Tibial nerve (tissue), 4 donors: Measurements from ENCODE around the gene CPN1. TPM values are rescaled to one million over a fixed set of nuclear protein-coding genes. Genes with fewer than 3 reads are reported as not detected.
"Not testable (repeated sequence)": the region's sequence is repeated elsewhere in the genome, so short reads cannot be mapped to it uniquely, and the experiment has no call there.

ENCODE experiments used
- DNase-seq, 2 donors: peaks; one replicate each; pipeline ENCODE4 v3.0.0-alpha.2; 2019; ENCODE audit warnings: low spot score in 2 of 2
- H3K27ac ChIP-seq, 4 donors: fragments of 200-600 bp; sonication (generic) in 3 of 4; one replicate each; pipeline ENCODE4 v1.5.1; 2017 to 2019; ENCODE audit warnings: mild to moderate bottlenecking in 1 of 4
- H3K27me3 ChIP-seq, 2 donors: fragments of 200-600 bp; sonication (generic) in 1 of 2; one replicate each; pipeline versions ENCODE4 v1.5.1 to v1.6.0; 2017 to 2019
- H3K36me3 ChIP-seq, 3 donors: fragments of 200-600 bp; sonication (generic); one replicate each; pipeline ENCODE4 v1.5.1; 2018 to 2019
- H3K4me1 ChIP-seq, 4 donors: fragments of 200-600 bp; sonication (generic) in 3 of 4; one replicate each; pipeline ENCODE4 v1.5.1; 2017 to 2019
- H3K4me3 ChIP-seq, 4 donors: fragments of 200-600 bp; sonication (generic) in 3 of 4; one replicate each; pipeline ENCODE4 v1.5.1; 2017 to 2019; ENCODE audit warnings: mild to moderate bottlenecking in 1 of 4, moderate library complexity in 1 of 4
- H3K9me3 ChIP-seq, 4 donors: fragments of 200-600 bp; sonication (generic) in 3 of 4; one replicate each; pipeline ENCODE4 v1.5.1; 2017 to 2019
- CTCF ChIP-seq, 5 experiments: fragments of 200-600 bp in 3 of 5; fragments of 450-650 bp in 2 of 5; sonication (generic) in 3 of 5; IDR thresholded peaks; one replicate each; pipeline ENCODE4 v1.5.1; 2016 to 2019; ENCODE audit warnings: antibody characterized with exemption in 5 of 5, mild to moderate bottlenecking in 3 of 5, moderate library complexity in 2 of 5
- EP300 ChIP-seq, 2 donors: sonication (generic); formaldehyde crosslinking; IDR thresholded peaks; one replicate each; pipeline ENCODE4 v1.6.1; 2017; ENCODE audit warnings: antibody characterized with exemption in 2 of 2, mild to moderate bottlenecking in 1 of 2
- POLR2A ChIP-seq, 2 donors: fragments of 450-650 bp; IDR thresholded peaks; one replicate each; pipeline ENCODE4 v1.6.1; 2017; ENCODE audit warnings: antibody characterized with exemption in 2 of 2, mild to moderate bottlenecking in 2 of 2, moderate library complexity in 2 of 2
- WGBS, 2 donors: methylation state at CpG; one replicate each; pipeline ENCODE4 v1.1.5; 2018; 5-methylcytosine and 5-hydroxymethylcytosine counted together
- total RNA-seq, 4 donors: library from RNA; depleted of rRNA; stranded (reverse); fragments of >200 nt; gene quantifications; one replicate each; pipeline ENCODE4 v1.1.0, GENCODE V29; 2016

CPN1 gene
- total RNA-seq: not detected

- Histone ChIP-seq H3K9me3 (no peaks in the 10 kb centered on the region), H3K36me3 (no peaks in the 10 kb centered on the region), H3K27ac (no peak within 1 kb of the TSS), H3K4me3 (no peak within 1 kb of the TSS), H3K27me3 (no peaks in the 10 kb centered on the region), H3K4me1 (no peaks in the 10 kb centered on the region)
- TF ChIP-seq CTCF (IDR thresholded peaks at IDR 0.05) (no peak), POLR2A (IDR thresholded peaks at IDR 0.05) (no peak), EP300 (IDR thresholded peaks at IDR 0.05) (no peak)
- WGBS, 2 donors: 74 to 81% methylated on average over 24 of the region's 24 CpGs
- no peak for DNase-seq
Observed at GRCh38 chr10:100081075-100082001, at the start of gene CPN1. CPN1 (minus strand) TSS chr10:100081869; CDS start chr10:100081625, 244 bp downstream.

GRCh38 chr10:100130831-100131230, 49.2 kb upstream of the CPN1 start:
- WGBS, 2 donors: 42 to 60% methylated on average over 7 of the region's 7 CpGs

GRCh38 chr10:100129424-100129823, 47.8 kb upstream of the CPN1 start:
- 77 to 81% methylated on average over 9 of the region's 9 CpGs for WGBS, 2 donors
- Histone ChIP-seq H3K4me1 (no peaks in the 10 kb centered on the region), H3K27ac (no peak overlapping the region), H3K36me3 (no peaks in the 10 kb centered on the region), H3K9me3 (no peaks in the 10 kb centered on the region), H3K4me3 (no peak overlapping the region), H3K27me3 (peaks cover 0 to 7% of the 10 kb centered on the region in 2 donors)
- DNase-seq: no peak
- TF ChIP-seq POLR2A (IDR thresholded peaks at IDR 0.05): no peak
- TF ChIP-seq CTCF (IDR thresholded peaks at IDR 0.05): no peak
- peak in 1 of 2 donors; percentile 55 for TF ChIP-seq EP300 (IDR thresholded peaks at IDR 0.05)

More at GRCh38 chr10:100130831-100131230, 49.2 kb upstream of the CPN1 start:
- peaks cover 0 to 12% of the 10 kb centered on the region in 2 donors for H3K27me3 ChIP-seq
- DNase-seq: no peak
- peaks cover 0 to 4% (median 0%) of the 10 kb centered on the region in 4 donors for H3K9me3 ChIP-seq
- no peak overlapping the region for H3K27ac ChIP-seq
- TF ChIP-seq POLR2A (IDR thresholded peaks at IDR 0.05) (no peak), CTCF (IDR thresholded peaks at IDR 0.05) (no peak), EP300 (IDR thresholded peaks at IDR 0.05) (no peak)
- H3K4me1 ChIP-seq: no peaks in the 10 kb centered on the region
- no peaks in the 10 kb centered on the region for H3K36me3 ChIP-seq
- no peak overlapping the region for H3K4me3 ChIP-seq

- H3K4me3 ChIP-seq: no peak overlapping the region
- no peaks in the 10 kb centered on the region for H3K36me3 ChIP-seq
- 58 to 62% methylated on average over 8 of the region's 8 CpGs for WGBS, 2 donors
- peaks cover 0 to 7% of the 10 kb centered on the region in 2 donors for H3K27me3 ChIP-seq
- H3K9me3 ChIP-seq: no peaks in the 10 kb centered on the region
- no peak for TF ChIP-seq CTCF (IDR thresholded peaks at IDR 0.05)
- no peak for TF ChIP-seq EP300 (IDR thresholded peaks at IDR 0.05)
- no peak for TF ChIP-seq POLR2A (IDR thresholded peaks at IDR 0.05)
- no peaks in the 10 kb centered on the region for H3K4me1 ChIP-seq
- H3K27ac ChIP-seq: no peak overlapping the region
- DNase-seq: no peak
Observed at GRCh38 chr10:100128951-100129350, 47.3 kb upstream of the CPN1 start.

- not testable (repeated sequence) for H3K36me3 ChIP-seq, H3K27ac ChIP-seq, H3K4me3 ChIP-seq, DNase-seq, H3K27me3 ChIP-seq, H3K9me3 ChIP-seq, H3K4me1 ChIP-seq
- 74 to 76% methylated on average over 2 of the region's 2 CpGs for WGBS, 2 donors
Observed at GRCh38 chr10:100125335-100125734, 43.7 kb upstream of the CPN1 start.
